Right cardiac atrium (tissue), 5 donors: ENCODE measurements around the gene AMDHD2. TPM values are rescaled to one million over a fixed set of nuclear protein-coding genes. Genes with fewer than 3 reads are reported as not detected.

Experiments
- ATAC-seq, 2 donors: fragments of 200-7000 bp; cut with Tn5 transposase; one replicate each; pipeline versions ENCODE4 v1.8.0 to v1.9.1; 2020; ENCODE audit warnings: moderate library complexity in 2 of 2, mild to moderate bottlenecking in 1 of 2
- DNase-seq, 3 donors: peaks; one replicate each; pipeline ENCODE4 v3.0.0-alpha.2; 2020
- H3K27ac ChIP-seq: one replicate; pipeline ENCODE4 v1.5.1; 2013; ENCODE audit warnings: mild to moderate bottlenecking, low read length, control low read depth, moderate library complexity
- H3K27me3 ChIP-seq: one replicate; pipeline ENCODE4 v1.6.1; 2013; ENCODE audit not compliant: control insufficient read depth, insufficient read depth
- H3K4me1 ChIP-seq: one replicate; pipeline ENCODE4 v1.6.1; 2013; ENCODE audit warnings: low read length; ENCODE audit not compliant: control insufficient read depth, insufficient read depth
- H3K4me3 ChIP-seq: one replicate; pipeline ENCODE4 v1.5.1; 2013; ENCODE audit warnings: low read length, control low read depth
- H3K9me3 ChIP-seq: one replicate; pipeline ENCODE4 v1.6.1; 2013; ENCODE audit warnings: low read length; ENCODE audit not compliant: control insufficient read depth
- WGBS: extraction: QIAGEN DNeasy Blood & Tissue Kit; methylation state at CpG from one replicate; pipeline ENCODE4 v1.1.7; 2013; 5-methylcytosine and 5-hydroxymethylcytosine counted together
- intact Hi-C, 4 donors: fragments of 100-400 bp; cut with DNase I; formaldehyde crosslinking; loops; one replicate each; pipeline versions ENCODE4 v1.11.0 to v1.14.0; 2022 to 2023
- polyA plus RNA-seq: library from polyadenylated mRNA; stranded (reverse); fragments of 200-250 nt; gene quantifications from one replicate; pipeline ENCODE4 v1.2.3, GENCODE V29; 2013
- total RNA-seq, 4 donors: library from RNA; stranded (reverse); fragmentation: NEBNext Ultra II Directional; extraction: Animal tissue kit (Norgen Biotek cat#: 25700); gene quantifications; one replicate each; pipeline ENCODE4 v1.2.1, GENCODE V29; 2021
- donor health status: healthy with polysubstance abuse.
- donor health status: DM: no; HTN: yes; CAD: no.
- donor health status: DM: no; HTN: no; CAD: no.
- donor health status: DM: no; HTN: yes; CAD: no; lungs with severe emphysema.
- donor health status: DM: yes; HTN: yes; CAD: no.

The AMDHD2 gene
- total and polyA plus RNA-seq, 5 donors: 10.6 to 16.5 (median 13.2) TPM

GRCh38 chr16:2493605-2494004 lies 26.6 kb upstream of the AMDHD2 start:
- Histone ChIP-seq H3K4me1 (peaks cover 9% of the 10 kb centered on the region), H3K27ac (no peak overlapping the region), H3K9me3 (no peaks in the 10 kb centered on the region), H3K27me3 (no peaks in the 10 kb centered on the region), H3K4me3 (no peak overlapping the region)
- ATAC-seq (no peak), DNase-seq (peak in 1 of 3 donors; percentile 32)
- intact Hi-C loops: loop anchor here in 1 of 4 donors (10.0 kb wide), 1 partner anchor 159 kb away; no protein-coding TSS in a partner anchor
- WGBS: 88% methylated on average over 6 of the region's 6 CpGs

- Histone ChIP-seq H3K27ac (no peak overlapping the region), H3K27me3 (no peaks in the 10 kb centered on the region), H3K9me3 (no peaks in the 10 kb centered on the region), H3K4me1 (peaks cover 10% of the 10 kb centered on the region), H3K4me3 (no peak overlapping the region)
- intact Hi-C loops: loop anchor here in 1 of 4 donors (10.0 kb wide), 1 partner anchor 160 kb away; no protein-coding TSS in a partner anchor
- WGBS: 82% methylated on average over 5 of the region's 5 CpGs
- no peak for DNase-seq
- ATAC-seq: no peak
These were observed 25.6 kb upstream of the AMDHD2 start for GRCh38 chr16:2494616-2495015.

GRCh38 chr16:2495041-2495440 lies 25.1 kb upstream of the AMDHD2 start:
- DNase-seq (peak in 1 of 3 donors; percentile 2), ATAC-seq (no peak)
- H3K4me3 ChIP-seq: no peak overlapping the region
- no peaks in the 10 kb centered on the region for H3K9me3 ChIP-seq
- WGBS: 96% methylated on average over 5 of the region's 5 CpGs
- H3K4me1 ChIP-seq: peaks cover 10% of the 10 kb centered on the region
- H3K27ac ChIP-seq: no peak overlapping the region
- H3K27me3 ChIP-seq: no peaks in the 10 kb centered on the region
- intact Hi-C loops: loop anchor here in 1 of 4 donors (10.0 kb wide), 1 partner anchor 160 kb away; no protein-coding TSS in a partner anchor

- Histone ChIP-seq H3K27me3 (no peaks in the 10 kb centered on the region), H3K27ac (no peak overlapping the region), H3K4me3 (no peak overlapping the region), H3K9me3 (no peaks in the 10 kb centered on the region), H3K4me1 (peaks cover 10% of the 10 kb centered on the region)
- intact Hi-C loops: loop anchor here in 1 of 4 donors (10.0 kb wide), 1 partner anchor 162 kb away; no protein-coding TSS in a partner anchor
- ATAC-seq (no peak), DNase-seq (peak in 1 of 3 donors; percentile 60)
- 94% methylated on average over 62 of the region's 62 CpGs for WGBS
These were observed 23.7 kb upstream of the AMDHD2 start for GRCh38 chr16:2496223-2497115.

GRCh38 chr16:2497116-2497630 lies 23.0 kb upstream of the AMDHD2 start:
- ATAC-seq (peak; percentile 60 to 71), DNase-seq (peak; percentile 87 to 94 (median 94))
- Histone ChIP-seq H3K27ac (no peak overlapping the region), H3K4me3 (no peak overlapping the region), H3K9me3 (no peaks in the 10 kb centered on the region), H3K4me1 (peaks cover 12% of the 10 kb centered on the region), H3K27me3 (no peaks in the 10 kb centered on the region)
- intact Hi-C loops: loop anchor here in 1 of 4 donors (10.0 kb wide), 1 partner anchor 162 kb away; no protein-coding TSS in a partner anchor
- WGBS: 36% methylated on average over 21 of the region's 21 CpGs

GRCh38 chr16:2497695-2498484 lies 22.3 kb upstream of the AMDHD2 start:
- DNase-seq: peak in 1 of 3 donors; percentile 64
- 72% methylated on average over 26 of the region's 26 CpGs for WGBS
- ATAC-seq: no peak
- Histone ChIP-seq H3K4me3 (no peak overlapping the region), H3K27me3 (no peaks in the 10 kb centered on the region), H3K9me3 (no peaks in the 10 kb centered on the region), H3K4me1 (peaks cover 12% of the 10 kb centered on the region), H3K27ac (peak overlapping the region; percentile 43)
- intact Hi-C loops: loop anchor here in 2 of 4 donors (2.0 to 10.0 kb wide), 2 partner anchors 157 to 163 kb away; partner anchors contain the start of gene ABCA3 (in 1 of the 2)

GRCh38 chr16:2498531-2499253 lies 21.5 kb upstream of the AMDHD2 start:
- peak in 1 of 2 donors; percentile 10 for ATAC-seq
- Histone ChIP-seq H3K4me1 (peaks cover 12% of the 10 kb centered on the region), H3K4me3 (no peak overlapping the region), H3K9me3 (no peaks in the 10 kb centered on the region), H3K27ac (no peak overlapping the region), H3K27me3 (no peaks in the 10 kb centered on the region)
- DNase-seq: peak in 1 of 3 donors; percentile 72
- intact Hi-C loops: loop anchor here in 2 of 4 donors (2.0 to 10.0 kb wide), 2 partner anchors 158 to 164 kb away; partner anchors contain the start of gene ABCA3 (in 1 of the 2)
- WGBS: 77% methylated on average over 15 of the region's 15 CpGs

GRCh38 chr16:2499454-2499853 lies 20.7 kb upstream of the AMDHD2 start:
- ATAC-seq (no peak), DNase-seq (peak in 1 of 3 donors; percentile 57)
- H3K9me3 ChIP-seq: no peaks in the 10 kb centered on the region
- no peak overlapping the region for H3K27ac ChIP-seq
- no peak overlapping the region for H3K4me3 ChIP-seq
- WGBS: 97% methylated on average over 6 of the region's 6 CpGs
- no peaks in the 10 kb centered on the region for H3K27me3 ChIP-seq
- intact Hi-C loops: loop anchor here in 2 of 4 donors (2.0 to 10.0 kb wide), 2 partner anchors 159 to 165 kb away; partner anchors contain the start of gene ABCA3 (in 1 of the 2)
- H3K4me1 ChIP-seq: peaks cover 12% of the 10 kb centered on the region

GRCh38 chr16:2499890-2500429 lies 20.2 kb upstream of the AMDHD2 start:
- Histone ChIP-seq H3K27me3 (no peaks in the 10 kb centered on the region), H3K4me1 (peaks cover 12% of the 10 kb centered on the region), H3K4me3 (no peak overlapping the region), H3K9me3 (no peaks in the 10 kb centered on the region), H3K27ac (no peak overlapping the region)
- DNase-seq: peak in 1 of 3 donors; percentile 53
- intact Hi-C loops: loop anchor here in 3 of 4 donors (2.0 to 10.0 kb wide), 4 partner anchors 73 to 165 kb away; partner anchors contain the start of genes ABCA3 (in 1 of the 3) and CCNF (in 1 of the 3)
- ATAC-seq: no peak
- 93% methylated on average over 29 of the region's 29 CpGs for WGBS
